ENCODE results near the gene MEIS2.

GRCh38 chr15:37037850-37038715 is 62.3 kb downstream of the MEIS2 start:
- TF ChIP-seq POLR2AphosphoS5 (IDR thresholded peaks at IDR 0.05; ENCODE audit: low read depth, low read length) (no peak), POLR2A (IDR thresholded peaks at IDR 0.05; ENCODE audit: low read depth, low read length) (no peak)

All from GM12892 (cell line).